NK-92 (cell line): ENCODE measurements around the gene EDN1.

Experiments
- DNase-seq: peaks from one replicate; lab custom pipeline; 2025; ENCODE audit not compliant: unreplicated experiment; lab: John Stamatoyannopoulos, UW

EDN1 gene

DNA sequence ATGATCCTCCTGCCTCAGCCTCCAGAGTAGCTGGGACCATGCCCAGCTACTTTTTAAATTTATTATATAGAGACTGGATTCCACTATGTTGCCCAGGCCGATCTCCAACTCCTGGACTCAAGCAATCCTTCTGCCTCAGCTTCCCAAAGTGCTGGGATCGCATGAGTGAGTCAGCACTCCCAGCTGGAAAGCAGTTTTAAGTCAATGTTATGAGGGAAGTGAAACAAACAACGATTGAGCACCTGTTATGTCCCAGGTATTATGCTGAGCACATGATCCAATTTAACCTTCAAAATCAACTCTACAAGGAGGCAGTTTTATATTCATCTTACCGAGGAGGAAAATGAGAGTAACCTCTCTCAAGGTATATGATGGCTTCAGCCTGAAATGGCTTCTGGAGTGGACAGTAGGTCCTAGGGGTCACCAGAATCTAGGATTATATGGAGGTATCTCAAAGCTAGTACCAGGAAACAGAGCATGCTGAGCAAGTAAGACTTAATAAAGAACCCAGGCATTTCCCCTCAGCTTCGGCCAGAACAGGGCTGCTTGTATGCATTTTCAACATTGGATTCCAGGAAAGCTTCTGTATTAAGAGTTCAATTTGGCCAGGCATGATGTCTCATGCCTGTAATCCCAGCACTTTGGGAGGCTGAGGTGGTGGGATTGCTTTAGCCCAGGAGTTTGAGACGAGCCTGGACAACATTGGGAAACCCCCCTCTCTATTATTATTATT, 55.0 kb downstream of the EDN1 start:
- DNase-seq = no peak

DNA sequence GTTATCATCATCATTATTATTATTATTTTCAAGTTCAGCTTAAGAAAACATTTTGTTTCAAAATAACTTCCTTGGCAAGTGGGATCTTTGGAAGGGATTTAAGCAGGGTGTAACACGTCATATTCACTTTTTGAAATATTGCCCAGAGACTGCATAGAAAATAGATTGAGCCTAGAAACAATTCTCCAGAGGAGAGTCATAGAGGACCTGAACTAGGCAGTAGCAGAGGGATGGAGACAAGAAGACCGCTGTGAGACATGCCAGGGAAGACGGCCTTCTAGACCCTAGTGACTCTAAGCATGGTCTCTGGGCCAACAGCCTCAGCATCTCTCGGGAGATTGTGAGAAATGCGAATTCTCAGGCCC, 55.5 kb downstream of the EDN1 start:
- no peak for DNase-seq
